HepG2 (cell line): ENCODE measurements around the gene UQCRC1. TPM values are rescaled to one million over a fixed set of nuclear protein-coding genes. Genes with fewer than 3 reads are reported as not detected.

Source experiments
- ASH2L ChIP-seq: fragments of 300-600, 200-600 bp; sonication (generic); IDR thresholded peaks from 2 replicates; pipeline ENCODE4 v1.7.0; 2017; ENCODE audit warnings: low read depth, mild to moderate bottlenecking, moderate library complexity, mixed read lengths, low read length; ENCODE audit not compliant: insufficient read length
- FOXP4 ChIP-seq: sonication (generic); formaldehyde crosslinking; IDR thresholded peaks from 2 replicates; pipeline ENCODE4 v1.4.0; 2020; ENCODE audit warnings: missing genetic modification reagents
- HMGA1 ChIP-seq: sonication (generic); formaldehyde crosslinking; conservative IDR thresholded peaks from 2 replicates; pipeline ENCODE4 v1.4.0; 2020; ENCODE audit warnings: missing genetic modification reagents
- MXI1 ChIP-seq: IDR thresholded peaks from 3 replicates; pipeline ENCODE4 v1.6.1; 2012; ENCODE audit warnings: low read depth, low read length, inconsistent platforms, borderline replicate concordance
- NR3C1 ChIP-seq: sonication (generic); formaldehyde crosslinking; IDR thresholded peaks from 2 replicates; pipeline ENCODE4 v1.4.0; 2020; ENCODE audit warnings: missing genetic modification reagents
- PHF5A ChIP-seq: IDR thresholded peaks from one replicate; pipeline ENCODE4 v1.6.1; 2018; ENCODE audit warnings: low read depth, missing genetic modification reagents; ENCODE audit not compliant: unreplicated experiment
- RCOR2 ChIP-seq: IDR thresholded peaks from 2 replicates; pipeline ENCODE4 v1.6.1; 2016; ENCODE audit warnings: missing biosample characterization, missing genetic modification reagents
- TBL1XR1 ChIP-seq: fragments of 150-350 bp; IDR thresholded peaks from 2 replicates; pipeline ENCODE4 v1.6.1; 2014; ENCODE audit warnings: borderline replicate concordance, low read length; ENCODE audit not compliant: partially characterized antibody
- TCF12 ChIP-seq, 2 experiments: fragments of 450-650 bp in 1 of 2; sonication (generic) in 1 of 2; formaldehyde crosslinking in 1 of 2; IDR thresholded peaks; 2 replicates each; pipeline versions ENCODE4 v1.6.1 to v1.8.0; 2017 to 2022; ENCODE audit warnings: antibody characterized with exemption in 1 of 2, mild to moderate bottlenecking in 1 of 2, missing genetic modification reagents in 1 of 2, moderate library complexity in 1 of 2
- XBP1 ChIP-seq: sonication (generic); formaldehyde crosslinking; IDR thresholded peaks from 2 replicates; pipeline ENCODE4 v1.5.0; 2020; ENCODE audit warnings: missing genetic modification reagents
- ZBTB3 ChIP-seq: sonication (generic); formaldehyde crosslinking; IDR thresholded peaks from 2 replicates; pipeline ENCODE4 v1.4.0; 2020; ENCODE audit warnings: low read depth, mild to moderate bottlenecking, moderate library complexity, missing genetic modification reagents, borderline replicate concordance
- ZNF672 ChIP-seq: sonication (generic); formaldehyde crosslinking; IDR thresholded peaks from 2 replicates; pipeline ENCODE4 v1.8.1; 2022; ENCODE audit warnings: missing genetic modification reagents
- ZSCAN21 ChIP-seq: sonication (generic); formaldehyde crosslinking; IDR thresholded peaks from 2 replicates; pipeline ENCODE4 v1.8.0; 2022; ENCODE audit warnings: mild to moderate bottlenecking, missing genetic modification reagents, moderate library complexity, borderline replicate concordance
- ZUFSP ChIP-seq: sonication (generic); formaldehyde crosslinking; IDR thresholded peaks from 2 replicates; pipeline ENCODE4 v1.9.0; 2021; ENCODE audit warnings: missing genetic modification reagents, mild to moderate bottlenecking, borderline replicate concordance
- polyA plus RNA-seq, 8 experiments: library from polyadenylated mRNA; depleted of rRNA in 3 of 8; stranded (reverse) in 7 of 8; unstranded in 1 of 8; fragments of >200 nt; fragmentation: Illumina TruSeq in 4 of 8; extraction: Trizol in 4 of 8; gene quantifications; 2 replicates each; pipeline versions ENCODE4 v1.2.1 to v1.2.3, GENCODE V29; 2011 to 2016; ENCODE audit warnings: low read depth in 4 of 8, missing spikeins in 1 of 8, mixed read lengths in 1 of 8; ENCODE audit not compliant: insufficient read depth in 1 of 8
- total RNA-seq, 5 experiments: library from RNA; depleted of rRNA; stranded (reverse); fragments of >200 nt; fragmentation: Illumina TruSeq; extraction: Trizol; gene quantifications; 2 replicates each; pipeline ENCODE4 v1.2.3, GENCODE V29; 2016; ENCODE audit warnings: low read depth in 1 of 5
- TF ChIP-seq, protein P1 (sequence below): sonication (generic); formaldehyde crosslinking; IDR thresholded peaks from 2 replicates; pipeline ENCODE4 v1.4.0; 2020; ENCODE audit warnings: mild to moderate bottlenecking, missing genetic modification reagents
- TF ChIP-seq, protein P2 (sequence below): sonication (generic); formaldehyde crosslinking; IDR thresholded peaks from 2 replicates; pipeline ENCODE4 v1.4.0; 2020; ENCODE audit warnings: mild to moderate bottlenecking, missing genetic modification reagents
- TF ChIP-seq, protein P3 (sequence below): sonication (generic); formaldehyde crosslinking; IDR thresholded peaks from 2 replicates; pipeline ENCODE4 v1.4.0; 2020; ENCODE audit warnings: missing genetic modification reagents

The UQCRC1 gene
- total and polyA plus RNA-seq, 2 of the 13 experiments (the other 11 are each of a cell fraction or from before 2014, with no cell fraction given): 316 to 680 TPM

- TF ChIP-seq, protein P1, sequence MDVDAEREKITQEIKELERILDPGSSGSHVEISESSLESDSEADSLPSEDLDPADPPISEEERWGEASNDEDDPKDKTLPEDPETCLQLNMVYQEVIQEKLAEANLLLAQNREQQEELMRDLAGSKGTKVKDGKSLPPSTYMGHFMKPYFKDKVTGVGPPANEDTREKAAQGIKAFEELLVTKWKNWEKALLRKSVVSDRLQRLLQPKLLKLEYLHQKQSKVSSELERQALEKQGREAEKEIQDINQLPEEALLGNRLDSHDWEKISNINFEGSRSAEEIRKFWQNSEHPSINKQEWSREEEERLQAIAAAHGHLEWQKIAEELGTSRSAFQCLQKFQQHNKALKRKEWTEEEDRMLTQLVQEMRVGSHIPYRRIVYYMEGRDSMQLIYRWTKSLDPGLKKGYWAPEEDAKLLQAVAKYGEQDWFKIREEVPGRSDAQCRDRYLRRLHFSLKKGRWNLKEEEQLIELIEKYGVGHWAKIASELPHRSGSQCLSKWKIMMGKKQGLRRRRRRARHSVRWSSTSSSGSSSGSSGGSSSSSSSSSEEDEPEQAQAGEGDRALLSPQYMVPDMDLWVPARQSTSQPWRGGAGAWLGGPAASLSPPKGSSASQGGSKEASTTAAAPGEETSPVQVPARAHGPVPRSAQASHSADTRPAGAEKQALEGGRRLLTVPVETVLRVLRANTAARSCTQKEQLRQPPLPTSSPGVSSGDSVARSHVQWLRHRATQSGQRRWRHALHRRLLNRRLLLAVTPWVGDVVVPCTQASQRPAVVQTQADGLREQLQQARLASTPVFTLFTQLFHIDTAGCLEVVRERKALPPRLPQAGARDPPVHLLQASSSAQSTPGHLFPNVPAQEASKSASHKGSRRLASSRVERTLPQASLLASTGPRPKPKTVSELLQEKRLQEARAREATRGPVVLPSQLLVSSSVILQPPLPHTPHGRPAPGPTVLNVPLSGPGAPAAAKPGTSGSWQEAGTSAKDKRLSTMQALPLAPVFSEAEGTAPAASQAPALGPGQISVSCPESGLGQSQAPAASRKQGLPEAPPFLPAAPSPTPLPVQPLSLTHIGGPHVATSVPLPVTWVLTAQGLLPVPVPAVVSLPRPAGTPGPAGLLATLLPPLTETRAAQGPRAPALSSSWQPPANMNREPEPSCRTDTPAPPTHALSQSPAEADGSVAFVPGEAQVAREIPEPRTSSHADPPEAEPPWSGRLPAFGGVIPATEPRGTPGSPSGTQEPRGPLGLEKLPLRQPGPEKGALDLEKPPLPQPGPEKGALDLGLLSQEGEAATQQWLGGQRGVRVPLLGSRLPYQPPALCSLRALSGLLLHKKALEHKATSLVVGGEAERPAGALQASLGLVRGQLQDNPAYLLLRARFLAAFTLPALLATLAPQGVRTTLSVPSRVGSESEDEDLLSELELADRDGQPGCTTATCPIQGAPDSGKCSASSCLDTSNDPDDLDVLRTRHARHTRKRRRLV (CRISPR knock-in tag): peak; percentile 78; the same call in 1 of the 2 replicates
- TF ChIP-seq TCF12 (IDR thresholded peaks at IDR 0.05) (no peak), TCF12 (CRISPR knock-in tag; IDR thresholded peaks at IDR 0.05) (no peak), FOXP4 (CRISPR knock-in tag) (peak; percentile 11; the same call in 1 of the 2 replicates), ASH2L (peak; percentile 57), HMGA1 (no peak), ZBTB3 (CRISPR knock-in tag) (no peak), TBL1XR1 (no peak), RCOR2 (peak; percentile 24; the same call in 1 of the 2 replicates), NR3C1 (CRISPR knock-in tag) (no peak), ZSCAN21 (CRISPR knock-in tag) (peak; percentile 97), XBP1 (CRISPR knock-in tag) (0 out of 2 replicates have a peak, but pooled peaks have one; percentile 37), ZUFSP (CRISPR knock-in tag) (no peak), ZNF672 (CRISPR knock-in tag) (peak; percentile 56; the same call in 1 of the 2 replicates), PHF5A (peak; percentile 24), MXI1 (peak; percentile 69; the same call in 1 of the 3 replicates)
- TF ChIP-seq, protein P2, sequence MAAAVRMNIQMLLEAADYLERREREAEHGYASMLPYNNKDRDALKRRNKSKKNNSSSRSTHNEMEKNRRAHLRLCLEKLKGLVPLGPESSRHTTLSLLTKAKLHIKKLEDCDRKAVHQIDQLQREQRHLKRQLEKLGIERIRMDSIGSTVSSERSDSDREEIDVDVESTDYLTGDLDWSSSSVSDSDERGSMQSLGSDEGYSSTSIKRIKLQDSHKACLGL: peak; percentile 95
- TF ChIP-seq, protein P3, sequence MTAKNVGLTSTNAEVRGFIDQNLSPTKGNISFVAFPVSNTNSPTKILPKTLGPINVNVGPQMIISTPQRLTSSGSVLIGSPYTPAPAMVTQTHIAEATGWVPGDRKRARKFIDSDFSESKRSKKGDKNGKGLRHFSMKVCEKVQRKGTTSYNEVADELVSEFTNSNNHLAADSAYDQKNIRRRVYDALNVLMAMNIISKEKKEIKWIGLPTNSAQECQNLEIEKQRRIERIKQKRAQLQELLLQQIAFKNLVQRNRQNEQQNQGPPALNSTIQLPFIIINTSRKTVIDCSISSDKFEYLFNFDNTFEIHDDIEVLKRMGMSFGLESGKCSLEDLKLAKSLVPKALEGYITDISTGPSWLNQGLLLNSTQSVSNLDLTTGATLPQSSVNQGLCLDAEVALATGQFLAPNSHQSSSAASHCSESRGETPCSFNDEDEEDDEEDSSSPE: peak; percentile 76
These were observed 26.0 kb upstream of the UQCRC1 start, which contains the start of gene SLC26A6 (continued) for GRCh38 chr3:48635222-48636021.
